Smooth muscle cell (in vitro differentiated cells): ENCODE measurements around the gene PAK5. TPM values are rescaled to one million over a fixed set of nuclear protein-coding genes. Genes with fewer than 3 reads are reported as not detected.

Experiments used
- DNase-seq: peaks from one replicate; lab custom pipeline; 2025; ENCODE audit not compliant: unreplicated experiment; lab: John Stamatoyannopoulos, UW
- H2AFZ ChIP-seq: fragments of 200-600 bp; sonication (generic); 2 replicates; pipeline ENCODE4 v1.6.0; 2016; ENCODE audit warnings: antibody characterized with exemption, low read depth, mild to moderate bottlenecking
- H3F3A ChIP-seq: fragments of 200-600 bp; sonication (generic); 2 replicates; pipeline ENCODE4 v1.6.0; 2017; ENCODE audit warnings: antibody characterized with exemption, low read depth
- H3K27ac ChIP-seq: fragments of 200-600 bp; sonication (generic); 2 replicates; pipeline ENCODE4 v1.5.1; 2016; ENCODE audit warnings: low read depth, mild to moderate bottlenecking
- H3K27me3 ChIP-seq: fragments of 200-600 bp; sonication (generic); 2 replicates; pipeline ENCODE4 v1.6.1; 2016; ENCODE audit warnings: low read depth, mild to moderate bottlenecking
- H3K36me3 ChIP-seq: fragments of 200-600 bp; sonication (generic); 2 replicates; pipeline ENCODE4 v1.5.1; 2016; ENCODE audit warnings: low read depth
- H3K4me1 ChIP-seq: fragments of 200-600 bp; sonication (generic); 2 replicates; pipeline ENCODE4 v1.5.1; 2016; ENCODE audit warnings: low read depth
- H3K4me2 ChIP-seq: fragments of 200-600 bp; sonication (generic); 2 replicates; pipeline ENCODE4 v1.6.0; 2016; ENCODE audit warnings: mild to moderate bottlenecking
- H3K4me3 ChIP-seq: fragments of 200-600 bp; sonication (generic); 2 replicates; pipeline ENCODE4 v1.5.1; 2016; ENCODE audit warnings: mild to moderate bottlenecking
- H3K79me2 ChIP-seq: fragments of 200-600 bp; sonication (generic); 2 replicates; pipeline ENCODE4 v1.6.0; 2016; ENCODE audit warnings: low read depth, mild to moderate bottlenecking
- H3K9ac ChIP-seq: fragments of 200-600 bp; sonication (generic); 2 replicates; pipeline ENCODE4 v1.6.0; 2016; ENCODE audit warnings: low read depth
- H3K9me3 ChIP-seq: fragments of 200-600 bp; sonication (generic); replicated peaks from 2 replicates; pipeline ENCODE4 v1.5.1; 2016; ENCODE audit warnings: low read depth
- H4K20me1 ChIP-seq: fragments of 200-600 bp; sonication (generic); 2 replicates; pipeline ENCODE4 v1.6.0; 2016; ENCODE audit warnings: low read depth
- CTCF ChIP-seq: fragments of 200-600 bp; sonication (generic); IDR thresholded peaks from 2 replicates; pipeline ENCODE4 v1.5.1; 2017; ENCODE audit warnings: borderline replicate concordance, mild to moderate bottlenecking, antibody characterized with exemption; ENCODE audit not compliant: insufficient read depth, poor library complexity, severe bottlenecking
- WGBS: methylation state at CpG from one replicate; pipeline ENCODE4 v1.1.7; 2016; ENCODE audit warnings: low lambda C conversion rate; 5-methylcytosine and 5-hydroxymethylcytosine counted together
- polyA plus RNA-seq: library from polyadenylated mRNA; unstranded; fragments of >200 nt; fragmentation: Nextera tagmentation; extraction: Ambion mirVana; gene quantifications from 2 replicates; pipeline ENCODE4 v1.2.1, GENCODE V29; 2016
- total RNA-seq: library from RNA; depleted of rRNA; stranded (reverse); fragments of >200 nt; gene quantifications from 2 replicates; pipeline ENCODE4 v1.2.3, GENCODE V29; 2014

Gene PAK5
- total and polyA plus RNA-seq, 2 experiments from 2014 or later = 0.13 TPM; not detected in 1

GRCh38 chr20:9792674-9793073 lies 46.2 kb downstream of the PAK5 start:
- no peak overlapping the region for H3K9ac ChIP-seq
- H3K9me3 ChIP-seq = no peaks in the 10 kb centered on the region
- no peak for TF ChIP-seq CTCF
- H3K4me3 ChIP-seq = no peak overlapping the region
- no peak overlapping the region for H3K4me2 ChIP-seq
- H3K79me2 ChIP-seq = no peaks in the 10 kb centered on the region
- no peak for DNase-seq
- 84% methylated on average over 6 of the region's 6 CpGs for WGBS
- H2AFZ ChIP-seq = no peak overlapping the region
- H3K4me1 ChIP-seq = no peaks in the 10 kb centered on the region
- no peaks in the 10 kb centered on the region for H3K36me3 ChIP-seq
- no peaks in the 10 kb centered on the region for H3F3A ChIP-seq
- no peaks in the 10 kb centered on the region for H3K27me3 ChIP-seq
- no peaks in the 10 kb centered on the region for H4K20me1 ChIP-seq
- H3K27ac ChIP-seq = no peak overlapping the region

- no peak for TF ChIP-seq CTCF
- WGBS = 87% methylated on average over 2 of the region's 2 CpGs
- no peak overlapping the region for H3K27ac ChIP-seq
- no peak for DNase-seq
- no peak overlapping the region for H2AFZ ChIP-seq
- H3K4me3 ChIP-seq = no peak overlapping the region
- H3K4me1 ChIP-seq = no peaks in the 10 kb centered on the region
- H3K4me2 ChIP-seq = no peak overlapping the region
- no peaks in the 10 kb centered on the region for H3K9me3 ChIP-seq
- no peaks in the 10 kb centered on the region for H3K79me2 ChIP-seq
- no peaks in the 10 kb centered on the region for H4K20me1 ChIP-seq
- H3F3A ChIP-seq = no peaks in the 10 kb centered on the region
- H3K27me3 ChIP-seq = no peaks in the 10 kb centered on the region
- no peak overlapping the region for H3K9ac ChIP-seq
- no peaks in the 10 kb centered on the region for H3K36me3 ChIP-seq
Observed at GRCh38 chr20:9789131-9789530, 49.7 kb downstream of the PAK5 start.

- no peaks in the 10 kb centered on the region for H3K4me1 ChIP-seq
- TF ChIP-seq CTCF = no peak
- H3K4me3 ChIP-seq = no peak overlapping the region
- H3K9ac ChIP-seq = no peak overlapping the region
- no peaks in the 10 kb centered on the region for H3K79me2 ChIP-seq
- H3K4me2 ChIP-seq = no peak overlapping the region
- H3K27ac ChIP-seq = no peak overlapping the region
- no peak for DNase-seq
- H2AFZ ChIP-seq = no peak overlapping the region
- WGBS = 93% methylated on average over 3 of the region's 3 CpGs
- H3K9me3 ChIP-seq = no peaks in the 10 kb centered on the region
- no peaks in the 10 kb centered on the region for H4K20me1 ChIP-seq
- no peaks in the 10 kb centered on the region for H3K36me3 ChIP-seq
- no peaks in the 10 kb centered on the region for H3F3A ChIP-seq
- H3K27me3 ChIP-seq = no peaks in the 10 kb centered on the region
Observed at GRCh38 chr20:9775176-9775575, 63.7 kb downstream of the PAK5 start.

GRCh38 chr20:9769954-9770353 lies 68.9 kb downstream of the PAK5 start:
- TF ChIP-seq CTCF = no peak
- no peaks in the 10 kb centered on the region for H4K20me1 ChIP-seq
- H3K9me3 ChIP-seq = no peaks in the 10 kb centered on the region
- H3K79me2 ChIP-seq = no peaks in the 10 kb centered on the region
- DNase-seq = no peak
- no peaks in the 10 kb centered on the region for H3F3A ChIP-seq
- H3K27ac ChIP-seq = no peak overlapping the region
- no peak overlapping the region for H3K4me3 ChIP-seq
- no peaks in the 10 kb centered on the region for H3K27me3 ChIP-seq
- H3K4me1 ChIP-seq = no peaks in the 10 kb centered on the region
- no peaks in the 10 kb centered on the region for H3K36me3 ChIP-seq
- 83% methylated on average over 6 of the region's 6 CpGs for WGBS
- no peak overlapping the region for H2AFZ ChIP-seq
- H3K4me2 ChIP-seq = no peak overlapping the region
- H3K9ac ChIP-seq = no peak overlapping the region
